Activated CD4-positive, alpha-beta T cell treated with anti-CD3 and anti-CD28 coated beads, Interleukin-2, Interleukin-4, amounts not matched to agents 100 ng/mL and 50 ng/mL, durations not matched to agents 16 hours and 8 hours (primary cell): ENCODE measurements around the gene ZDHHC8.
"Not testable (repeated sequence)": the region's sequence is repeated elsewhere in the genome, so short reads cannot be mapped to it uniquely, and the experiment has no call there.

Source experiments
- DNase-seq: peaks from one replicate; pipeline ENCODE4 v3.0.0-alpha.2; 2020; ENCODE audit warnings: low spot score

ZDHHC8 gene

GRCh38 chr22:20145206-20145831 is 13.7 kb downstream of the ZDHHC8 start:
- DNase-seq, result no peak

- DNase-seq, result no peak
Measured at GRCh38 chr22:20145832-20146223, 14.2 kb downstream of the ZDHHC8 start.

- DNase-seq, result no peak
Measured at GRCh38 chr22:20146777-20147176, 15.2 kb downstream of the ZDHHC8 start.

- DNase-seq, result no peak
Measured at GRCh38 chr22:20147237-20147988, 15.8 kb downstream of the ZDHHC8 start.

- DNase-seq, result no peak
Measured at GRCh38 chr22:20148414-20148813, 16.8 kb downstream of the ZDHHC8 start.

GRCh38 chr22:20149257-20150250 is 17.9 kb downstream of the ZDHHC8 start:
- no peak for DNase-seq

- DNase-seq, result no peak
Measured at GRCh38 chr22:20150381-20151275, 19.0 kb downstream of the ZDHHC8 start, which contains the start of gene CCDC188. Gene CCDC188 (minus strand): TSS chr22:20151055. CDS start chr22:20150986, 69 bp downstream.

- DNase-seq, result no peak
Measured at GRCh38 chr22:20151276-20151588, 19.6 kb downstream of the ZDHHC8 start.

- no peak for DNase-seq
Measured at GRCh38 chr22:20152464-20152890, 20.9 kb downstream of the ZDHHC8 start.

- no peak for DNase-seq
Measured at GRCh38 chr22:20153945-20154344, 22.3 kb downstream of the ZDHHC8 start.

GRCh38 chr22:20154602-20155187 is 23.1 kb downstream of the ZDHHC8 start:
- DNase-seq, result no peak

GRCh38 chr22:20155330-20156041 is 23.9 kb downstream of the ZDHHC8 start:
- DNase-seq, result no peak

GRCh38 chr22:20156042-20156389 is 24.4 kb downstream of the ZDHHC8 start:
- DNase-seq, result no peak

GRCh38 chr22:20156611-20157429 is 25.2 kb downstream of the ZDHHC8 start:
- peak; percentile 82 for DNase-seq

- DNase-seq, result no peak
Measured at GRCh38 chr22:20157430-20158183, 26.0 kb downstream of the ZDHHC8 start.

- no peak for DNase-seq
Measured at GRCh38 chr22:20158391-20159036, 26.9 kb downstream of the ZDHHC8 start.

GRCh38 chr22:20159076-20159475 is 27.5 kb downstream of the ZDHHC8 start:
- no peak for DNase-seq

GRCh38 chr22:20159531-20159930 is 27.9 kb downstream of the ZDHHC8 start:
- DNase-seq, result not testable (repeated sequence)
